Suprapubic skin (tissue), 4 donors: Measurements from ENCODE around the gene ETS1. TPM values are rescaled to one million over a fixed set of nuclear protein-coding genes. Genes with fewer than 3 reads are reported as not detected.

Experiments
- DNase-seq, 2 donors: peaks; one replicate each; pipeline ENCODE4 v3.0.0-alpha.2; 2019; ENCODE audit warnings: low spot score in 2 of 2
- H3K27ac ChIP-seq: fragments of 200-600 bp; sonication (generic); one replicate; pipeline ENCODE4 v1.5.1; 2019
- H3K27me3 ChIP-seq: fragments of 200-600 bp; sonication (generic); one replicate; pipeline ENCODE4 v1.5.1; 2019
- H3K36me3 ChIP-seq: fragments of 200-600 bp; sonication (generic); one replicate; pipeline ENCODE4 v1.5.1; 2019
- H3K4me1 ChIP-seq: fragments of 200-600 bp; sonication (generic); one replicate; pipeline ENCODE4 v1.5.1; 2019
- H3K4me3 ChIP-seq: fragments of 200-600 bp; sonication (generic); one replicate; pipeline ENCODE4 v1.5.1; 2019; ENCODE audit warnings: mild to moderate bottlenecking
- H3K9me3 ChIP-seq: fragments of 200-600 bp; sonication (generic); one replicate; pipeline ENCODE4 v1.5.1; 2019
- CTCF ChIP-seq, 2 donors: fragments of 200-600 bp in 1 of 2; fragments of 450-650 bp in 1 of 2; sonication (generic) in 1 of 2; IDR thresholded peaks; one replicate each; pipeline ENCODE4 v1.5.1; 2016 to 2019; ENCODE audit warnings: antibody characterized with exemption in 2 of 2, mild to moderate bottlenecking in 1 of 2, moderate library complexity in 1 of 2
- EP300 ChIP-seq: sonication (generic); formaldehyde crosslinking; IDR thresholded peaks from one replicate; pipeline ENCODE4 v1.6.1; 2017; ENCODE audit warnings: antibody characterized with exemption
- POLR2A ChIP-seq, 2 donors: fragments of 450-650 bp; IDR thresholded peaks; one replicate each; pipeline ENCODE4 v1.6.1; 2017; ENCODE audit warnings: antibody characterized with exemption in 2 of 2, mild to moderate bottlenecking in 2 of 2, moderate library complexity in 2 of 2
- POLR2AphosphoS5 ChIP-seq, 3 donors: sonication (generic); formaldehyde crosslinking; IDR thresholded peaks; one replicate each; pipeline ENCODE4 v1.6.1; 2017; ENCODE audit warnings: antibody characterized with exemption in 3 of 3
- WGBS: methylation state at CpG from one replicate; pipeline ENCODE4 v1.1.5; 2018; 5-methylcytosine and 5-hydroxymethylcytosine counted together
- total RNA-seq, 4 donors: library from RNA; depleted of rRNA; stranded (reverse); fragments of >200 nt; gene quantifications; one replicate each; pipeline ENCODE4 v1.1.0, GENCODE V29; 2016

The ETS1 gene
- total RNA-seq, 4 donors from 2014 or later, result 21.7 to 42.6 (median 33.7) TPM

- no peaks in the 10 kb centered on the region for H3K27me3 ChIP-seq
- peaks cover 23% of the 10 kb centered on the region for H3K36me3 ChIP-seq
- H3K9me3 ChIP-seq, result no peaks in the 10 kb centered on the region
- TF ChIP-seq EP300 (no peak), POLR2AphosphoS5 (IDR thresholded peaks at IDR 0.05) (no peak), CTCF (IDR thresholded peaks at IDR 0.05) (no peak), POLR2A (IDR thresholded peaks at IDR 0.05) (no peak)
- peak overlapping the region; percentile 1 for H3K27ac ChIP-seq
- 53% methylated on average over 7 of the region's 7 CpGs for WGBS
- H3K4me3 ChIP-seq, result no peak overlapping the region
- DNase-seq, result no peak
- H3K4me1 ChIP-seq, result peaks cover 86% of the 10 kb centered on the region
These were observed 110.6 kb downstream of the ETS1 start for GRCh38 chr11:128476729-128477128.

- no peak overlapping the region for H3K27ac ChIP-seq
- DNase-seq, result no peak
- H3K36me3 ChIP-seq, result peaks cover 23% of the 10 kb centered on the region
- H3K4me3 ChIP-seq, result no peak overlapping the region
- no peaks in the 10 kb centered on the region for H3K27me3 ChIP-seq
- TF ChIP-seq POLR2A (IDR thresholded peaks at IDR 0.05), result no peak
- TF ChIP-seq EP300, result no peak
- TF ChIP-seq CTCF (IDR thresholded peaks at IDR 0.05), result no peak
- no peak for TF ChIP-seq POLR2AphosphoS5 (IDR thresholded peaks at IDR 0.05)
- H3K4me1 ChIP-seq, result peaks cover 80% of the 10 kb centered on the region
- 33% methylated on average over 1 of the region's 1 CpG for WGBS
- H3K9me3 ChIP-seq, result no peaks in the 10 kb centered on the region
These were observed 111.3 kb downstream of the ETS1 start for GRCh38 chr11:128476049-128476448.

GRCh38 chr11:128474036-128474874, 113.1 kb downstream of the ETS1 start:
- WGBS, result 53% methylated on average over 8 of the region's 8 CpGs
- H3K27ac ChIP-seq, result peak overlapping the region; percentile 12

GRCh38 chr11:128473636-128474035, 113.7 kb downstream of the ETS1 start:
- H3K36me3 ChIP-seq, result peaks cover 10% of the 10 kb centered on the region

More at GRCh38 chr11:128474036-128474874, 113.1 kb downstream of the ETS1 start:
- Histone ChIP-seq H3K4me3 (no peak overlapping the region), H3K9me3 (no peaks in the 10 kb centered on the region), H3K36me3 (peaks cover 15% of the 10 kb centered on the region), H3K27me3 (no peaks in the 10 kb centered on the region), H3K4me1 (peaks cover 64% of the 10 kb centered on the region)
- no peak for TF ChIP-seq POLR2A (IDR thresholded peaks at IDR 0.05)
- no peak for TF ChIP-seq EP300
- no peak for TF ChIP-seq POLR2AphosphoS5 (IDR thresholded peaks at IDR 0.05)
- no peak for TF ChIP-seq CTCF (IDR thresholded peaks at IDR 0.05)
- no peak for DNase-seq

More at GRCh38 chr11:128473636-128474035, 113.7 kb downstream of the ETS1 start:
- no peaks in the 10 kb centered on the region for H3K27me3 ChIP-seq
- no peak overlapping the region for H3K27ac ChIP-seq
- WGBS, result 25% methylated on average over 4 of the region's 4 CpGs
- H3K4me3 ChIP-seq, result no peak overlapping the region
- H3K4me1 ChIP-seq, result peaks cover 64% of the 10 kb centered on the region
- TF ChIP-seq POLR2A (IDR thresholded peaks at IDR 0.05) (no peak), CTCF (IDR thresholded peaks at IDR 0.05) (no peak), POLR2AphosphoS5 (IDR thresholded peaks at IDR 0.05) (no peak), EP300 (no peak)
- no peak for DNase-seq
- H3K9me3 ChIP-seq, result no peaks in the 10 kb centered on the region
